Measurements from ENCODE around the gene HSD17B12.

Gene HSD17B12

DNA sequence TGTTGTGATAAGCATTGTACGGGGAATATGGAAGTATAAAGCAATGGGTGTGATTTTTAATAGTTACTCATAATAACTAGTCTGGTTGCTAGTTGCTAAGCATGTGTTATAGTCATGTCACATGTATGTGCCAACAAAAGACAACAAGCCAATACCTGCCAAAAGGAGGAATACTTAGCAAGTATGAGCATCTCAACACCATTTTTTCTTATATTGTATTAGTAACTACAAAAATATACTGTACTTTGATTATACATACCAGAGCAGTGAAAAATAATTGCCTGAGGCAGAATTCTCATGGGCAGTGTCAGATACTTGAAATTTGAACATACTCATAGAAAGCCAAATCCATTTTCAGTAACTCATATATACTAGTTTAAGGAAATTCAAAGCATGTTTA, 137.7 kb downstream of the HSD17B12 start:
- no peak overlapping the region for H2BK5ac ChIP-seq (ENCODE audit: low read depth, low read length, poor library complexity, severe bottlenecking)

DNA sequence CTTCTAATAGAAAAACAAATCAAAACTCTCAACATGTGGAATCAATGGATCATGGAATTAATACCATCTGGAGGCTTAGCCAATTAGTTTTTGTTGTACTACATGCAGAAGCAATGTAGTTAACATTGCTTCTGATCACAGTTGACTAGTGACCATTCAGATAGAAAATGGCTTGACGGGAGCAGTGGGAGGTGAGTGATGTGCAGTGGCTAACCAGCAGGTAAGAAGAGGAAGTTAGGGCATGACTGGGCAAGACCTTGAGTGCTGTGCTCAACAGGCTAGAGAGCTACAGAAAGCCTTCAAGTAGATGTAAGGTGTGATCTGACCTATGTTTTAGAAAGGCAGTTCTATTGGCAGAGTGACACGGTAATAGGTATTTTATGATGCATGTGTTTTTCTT, 139.4 kb downstream of the HSD17B12 start:
- H3K4me3 ChIP-seq (ENCODE audit: insufficient read depth in 1 of 2, low read depth in 1 of 2, low read length in 2 of 2): no peak overlapping the region
- no peak overlapping the region for H3K27ac ChIP-seq (ENCODE audit: low read length, poor library complexity, severe bottlenecking)
- H3K4me2 ChIP-seq (ENCODE audit: low read length, poor library complexity, severe bottlenecking): no peak overlapping the region
- no peak overlapping the region for H3K4ac ChIP-seq (ENCODE audit: low read depth in 1 of 2, low read length in 2 of 2)
- WGBS: over 99% methylated on average over 2 of the region's 2 CpGs
- H3K14ac ChIP-seq (ENCODE audit: low read length in 2 of 2): no peak overlapping the region
- H3K9ac ChIP-seq (ENCODE audit: low read length): no peak overlapping the region
- no peak overlapping the region for H2AFZ ChIP-seq (ENCODE audit: low read depth, low read length)
- H2BK5ac ChIP-seq (ENCODE audit: low read depth, low read length, poor library complexity, severe bottlenecking): no peak overlapping the region
- H3K23ac ChIP-seq (ENCODE audit: low read length in 2 of 2): no peak overlapping the region
- H3K79me1 ChIP-seq (replicated peaks; ENCODE audit: low read length, poor library complexity, severe bottlenecking): peaks cover 11% of the 10 kb centered on the region
- no peak overlapping the region for H3K18ac ChIP-seq (ENCODE audit: low read depth in 1 of 2, low read length in 2 of 2)
- no peak overlapping the region for H2AK5ac ChIP-seq (ENCODE audit: low read length, severe bottlenecking)
- no peaks in the 10 kb centered on the region for H3K4me1 ChIP-seq (ENCODE audit: control insufficient read depth, insufficient read depth, low read depth, low read length)
- H3K36me3 ChIP-seq (ENCODE audit: control insufficient read depth in 1 of 2, insufficient read depth in 2 of 2, low read depth in 1 of 2, low read length in 2 of 2): peaks cover 0 to 24% of the 10 kb centered on the region in 2 experiments
- H3K9me3 ChIP-seq (ENCODE audit: control insufficient read depth, low read length): no peaks in the 10 kb centered on the region
- DNase-seq: no peak
- no peak overlapping the region for H2BK12ac ChIP-seq (ENCODE audit: low read length in 2 of 2)
- H2BK120ac ChIP-seq (ENCODE audit: low read depth, low read length): no peak overlapping the region
- no peak overlapping the region for H4K91ac ChIP-seq (ENCODE audit: low read length)
- H3K27me3 ChIP-seq (ENCODE audit: control insufficient read depth in 1 of 2, insufficient read depth in 1 of 2, low read length in 2 of 2): no peaks in the 10 kb centered on the region
- H4K8ac ChIP-seq (ENCODE audit: low read length): no peak overlapping the region
- H2BK15ac ChIP-seq (ENCODE audit: low read depth, poor library complexity, severe bottlenecking): no peak overlapping the region

More for the DNA sequence above, 137.7 kb downstream of the HSD17B12 start:
- Histone ChIP-seq H3K27ac (ENCODE audit: low read length, poor library complexity, severe bottlenecking) (no peak overlapping the region), H3K27me3 (ENCODE audit: control insufficient read depth in 1 of 2, insufficient read depth in 1 of 2, low read length in 2 of 2) (no peaks in the 10 kb centered on the region), H2AFZ (ENCODE audit: low read depth, low read length) (no peak overlapping the region), H4K91ac (ENCODE audit: low read length) (no peak overlapping the region), H3K9ac (ENCODE audit: low read length) (no peak overlapping the region), H2AK5ac (ENCODE audit: low read length, severe bottlenecking) (no peak overlapping the region), H2BK12ac (ENCODE audit: low read length in 2 of 2) (no peak overlapping the region), H3K4me3 (ENCODE audit: insufficient read depth in 1 of 2, low read depth in 1 of 2, low read length in 2 of 2) (no peak overlapping the region), H3K79me1 (replicated peaks; ENCODE audit: low read length, poor library complexity, severe bottlenecking) (peaks cover 9% of the 10 kb centered on the region), H3K36me3 (ENCODE audit: control insufficient read depth in 1 of 2, insufficient read depth in 2 of 2, low read depth in 1 of 2, low read length in 2 of 2) (peaks cover 0 to 28% of the 10 kb centered on the region in 2 experiments), H2BK15ac (ENCODE audit: low read depth, poor library complexity, severe bottlenecking) (no peak overlapping the region), H3K9me3 (ENCODE audit: control insufficient read depth, low read length) (no peaks in the 10 kb centered on the region), H3K14ac (ENCODE audit: low read length in 2 of 2) (no peak overlapping the region), H3K23ac (ENCODE audit: low read length in 2 of 2) (no peak overlapping the region), H3K4ac (ENCODE audit: low read depth in 1 of 2, low read length in 2 of 2) (no peak overlapping the region), H3K18ac (ENCODE audit: low read depth in 1 of 2, low read length in 2 of 2) (no peak overlapping the region), H2BK120ac (ENCODE audit: low read depth, low read length) (no peak overlapping the region), H3K4me2 (ENCODE audit: low read length, poor library complexity, severe bottlenecking) (no peak overlapping the region), H4K8ac (ENCODE audit: low read length) (no peak overlapping the region), H3K4me1 (ENCODE audit: control insufficient read depth, insufficient read depth, low read depth, low read length) (no peaks in the 10 kb centered on the region)
- WGBS: 100% methylated on average over 1 of the region's 1 CpG
- no peak for DNase-seq

DNA sequence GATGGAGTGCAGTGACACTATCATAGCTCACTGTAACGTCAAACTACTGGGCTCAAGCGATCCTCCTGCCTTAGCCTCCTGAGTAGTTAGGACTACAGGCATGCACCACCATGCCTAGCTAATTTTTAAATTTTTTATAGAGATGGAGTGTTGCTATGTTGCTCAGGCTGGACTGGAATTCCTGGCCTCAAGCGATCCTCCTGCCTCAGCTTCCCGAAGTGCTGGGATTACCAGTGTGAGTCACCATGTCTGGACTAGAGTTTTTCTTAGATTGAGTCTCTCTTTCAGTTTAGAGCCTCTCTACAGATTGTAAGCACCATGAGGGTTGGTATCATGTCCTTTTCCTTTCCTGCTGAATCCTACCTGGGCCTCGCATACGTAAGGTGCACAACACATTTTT, 142.8 kb downstream of the HSD17B12 start:
- Histone ChIP-seq H2AFZ (ENCODE audit: low read depth, low read length) (no peak overlapping the region), H4K91ac (ENCODE audit: low read length) (no peak overlapping the region), H3K4me2 (ENCODE audit: low read length, poor library complexity, severe bottlenecking) (no peak overlapping the region), H2BK15ac (ENCODE audit: low read depth, poor library complexity, severe bottlenecking) (no peak overlapping the region), H3K27ac (ENCODE audit: low read length, poor library complexity, severe bottlenecking) (no peak overlapping the region), H3K79me1 (replicated peaks; ENCODE audit: low read length, poor library complexity, severe bottlenecking) (peaks cover 12% of the 10 kb centered on the region), H4K8ac (ENCODE audit: low read length) (no peak overlapping the region), H3K14ac (ENCODE audit: low read length in 2 of 2) (no peak overlapping the region), H2AK5ac (ENCODE audit: low read length, severe bottlenecking) (no peak overlapping the region), H3K23ac (ENCODE audit: low read length in 2 of 2) (no peak overlapping the region), H3K9ac (ENCODE audit: low read length) (no peak overlapping the region), H2BK12ac (ENCODE audit: low read length in 2 of 2) (no peak overlapping the region), H3K4me3 (ENCODE audit: insufficient read depth in 1 of 2, low read depth in 1 of 2, low read length in 2 of 2) (no peak overlapping the region), H3K4ac (ENCODE audit: low read depth in 1 of 2, low read length in 2 of 2) (no peak overlapping the region), H2BK5ac (ENCODE audit: low read depth, low read length, poor library complexity, severe bottlenecking) (no peak overlapping the region), H3K9me3 (ENCODE audit: control insufficient read depth, low read length) (no peaks in the 10 kb centered on the region), H3K36me3 (ENCODE audit: control insufficient read depth in 1 of 2, insufficient read depth in 2 of 2, low read depth in 1 of 2, low read length in 2 of 2) (peaks cover 0 to 10% of the 10 kb centered on the region in 2 experiments), H3K4me1 (ENCODE audit: control insufficient read depth, insufficient read depth, low read depth, low read length) (no peaks in the 10 kb centered on the region), H2BK120ac (ENCODE audit: low read depth, low read length) (no peak overlapping the region), H3K27me3 (ENCODE audit: control insufficient read depth in 1 of 2, insufficient read depth in 1 of 2, low read length in 2 of 2) (no peaks in the 10 kb centered on the region), H3K18ac (ENCODE audit: low read depth in 1 of 2, low read length in 2 of 2) (no peak overlapping the region)
- no peak for DNase-seq
- WGBS: 84% methylated on average over 4 of the region's 6 CpGs

DNA sequence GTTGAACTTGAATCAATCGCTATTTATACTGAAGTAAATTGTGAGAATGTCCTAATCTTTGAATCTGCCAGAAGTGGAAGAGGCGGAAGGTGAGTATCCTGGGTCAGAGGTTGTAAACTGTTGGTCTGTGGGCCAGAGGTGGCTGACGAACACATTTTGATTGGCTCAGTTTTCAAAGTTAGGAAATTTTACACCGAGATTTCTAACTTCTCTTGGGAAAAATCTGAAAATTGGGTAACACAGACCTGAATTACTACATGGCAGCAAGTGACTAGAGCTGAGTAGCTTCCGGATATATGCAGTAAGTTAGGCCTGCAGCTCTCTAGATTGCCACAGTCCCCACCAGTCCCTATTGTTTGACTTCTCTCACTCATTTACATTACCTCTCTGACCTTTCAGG, 143.3 kb downstream of the HSD17B12 start:
- Histone ChIP-seq H2BK12ac (ENCODE audit: low read length in 2 of 2) (no peak overlapping the region), H2BK5ac (ENCODE audit: low read depth, low read length, poor library complexity, severe bottlenecking) (no peak overlapping the region), H3K4me1 (ENCODE audit: control insufficient read depth, insufficient read depth, low read depth, low read length) (no peaks in the 10 kb centered on the region), H2BK15ac (ENCODE audit: low read depth, poor library complexity, severe bottlenecking) (no peak overlapping the region), H3K4me3 (ENCODE audit: insufficient read depth in 1 of 2, low read depth in 1 of 2, low read length in 2 of 2) (no peak overlapping the region), H3K9me3 (ENCODE audit: control insufficient read depth, low read length) (no peaks in the 10 kb centered on the region), H3K9ac (ENCODE audit: low read length) (no peak overlapping the region), H3K4me2 (ENCODE audit: low read length, poor library complexity, severe bottlenecking) (no peak overlapping the region), H3K36me3 (ENCODE audit: control insufficient read depth in 1 of 2, insufficient read depth in 2 of 2, low read depth in 1 of 2, low read length in 2 of 2) (peaks cover 0 to 10% of the 10 kb centered on the region in 2 experiments), H4K91ac (ENCODE audit: low read length) (no peak overlapping the region), H4K8ac (ENCODE audit: low read length) (no peak overlapping the region), H3K23ac (ENCODE audit: low read length in 2 of 2) (no peak overlapping the region), H3K27ac (ENCODE audit: low read length, poor library complexity, severe bottlenecking) (no peak overlapping the region), H2AFZ (ENCODE audit: low read depth, low read length) (no peak overlapping the region), H3K27me3 (ENCODE audit: control insufficient read depth in 1 of 2, insufficient read depth in 1 of 2, low read length in 2 of 2) (no peaks in the 10 kb centered on the region), H3K18ac (ENCODE audit: low read depth in 1 of 2, low read length in 2 of 2) (no peak overlapping the region), H3K79me1 (replicated peaks; ENCODE audit: low read length, poor library complexity, severe bottlenecking) (peaks cover 12% of the 10 kb centered on the region), H3K14ac (ENCODE audit: low read length in 2 of 2) (no peak overlapping the region), H3K4ac (ENCODE audit: low read depth in 1 of 2, low read length in 2 of 2) (no peak overlapping the region), H2BK120ac (ENCODE audit: low read depth, low read length) (no peak overlapping the region), H2AK5ac (ENCODE audit: low read length, severe bottlenecking) (no peak overlapping the region)
- DNase-seq: no peak
- WGBS: 100% methylated on average over 5 of the region's 5 CpGs

Measured in mesenchymal stem cell (in vitro differentiated cells and primary cell).